ENCODE results near the gene COL18A1. TPM values are rescaled to one million over a fixed set of nuclear protein-coding genes. Genes with fewer than 3 reads are reported as not detected.

The COL18A1 gene
- total RNA-seq, 1 donor from 2014 or later, result 61.1 TPM

- peaks cover 3% of the 10 kb centered on the region for H3K4me1 Mint-ChIP-seq (ENCODE audit: unreplicated experiment)
- no peak for DNase-seq (ENCODE audit: low spot score)
- H3K27ac Mint-ChIP-seq (ENCODE audit: unreplicated experiment), result no peak overlapping the region
- H3K27me3 Mint-ChIP-seq (ENCODE audit: unreplicated experiment), result peaks cover 6% of the 10 kb centered on the region
- no peaks in the 10 kb centered on the region for H3K36me3 Mint-ChIP-seq (ENCODE audit: low read depth, unreplicated experiment)
- no peak for TF ChIP-seq CTCF (IDR thresholded peaks at IDR 0.05; ENCODE audit: unreplicated experiment)
- H3K9me3 Mint-ChIP-seq (ENCODE audit: unreplicated experiment), result no peaks in the 10 kb centered on the region
- no peak overlapping the region for H3K4me3 Mint-ChIP-seq (ENCODE audit: unreplicated experiment)
Measured at GRCh38 chr21:45386336-45386727, 18.6 kb upstream of the COL18A1 start.

GRCh38 chr21:45386728-45387371 is 18.1 kb upstream of the COL18A1 start:
- peaks cover 3% of the 10 kb centered on the region for H3K4me1 Mint-ChIP-seq (ENCODE audit: unreplicated experiment)
- H3K27ac Mint-ChIP-seq (ENCODE audit: unreplicated experiment), result no peak overlapping the region
- H3K4me3 Mint-ChIP-seq (ENCODE audit: unreplicated experiment), result no peak overlapping the region
- no peaks in the 10 kb centered on the region for H3K36me3 Mint-ChIP-seq (ENCODE audit: low read depth, unreplicated experiment)
- DNase-seq (ENCODE audit: low spot score), result peak; percentile 47
- no peaks in the 10 kb centered on the region for H3K9me3 Mint-ChIP-seq (ENCODE audit: unreplicated experiment)
- H3K27me3 Mint-ChIP-seq (ENCODE audit: unreplicated experiment), result peaks cover 6% of the 10 kb centered on the region
- no peak for TF ChIP-seq CTCF (IDR thresholded peaks at IDR 0.05; ENCODE audit: unreplicated experiment)

GRCh38 chr21:45387506-45387905 is 17.5 kb upstream of the COL18A1 start:
- no peak overlapping the region for H3K4me3 Mint-ChIP-seq (ENCODE audit: unreplicated experiment)
- no peaks in the 10 kb centered on the region for H3K9me3 Mint-ChIP-seq (ENCODE audit: unreplicated experiment)
- peaks cover 7% of the 10 kb centered on the region for H3K4me1 Mint-ChIP-seq (ENCODE audit: unreplicated experiment)
- H3K27ac Mint-ChIP-seq (ENCODE audit: unreplicated experiment), result no peak overlapping the region
- H3K27me3 Mint-ChIP-seq (ENCODE audit: unreplicated experiment), result peaks cover 10% of the 10 kb centered on the region
- no peak for TF ChIP-seq CTCF (IDR thresholded peaks at IDR 0.05; ENCODE audit: unreplicated experiment)
- no peaks in the 10 kb centered on the region for H3K36me3 Mint-ChIP-seq (ENCODE audit: low read depth, unreplicated experiment)
- no peak for DNase-seq (ENCODE audit: low spot score)

GRCh38 chr21:45388011-45388521 is 16.9 kb upstream of the COL18A1 start:
- no peak overlapping the region for H3K4me3 Mint-ChIP-seq (ENCODE audit: unreplicated experiment)
- peaks cover 8% of the 10 kb centered on the region for H3K27me3 Mint-ChIP-seq (ENCODE audit: unreplicated experiment)
- H3K36me3 Mint-ChIP-seq (ENCODE audit: low read depth, unreplicated experiment), result no peaks in the 10 kb centered on the region
- H3K9me3 Mint-ChIP-seq (ENCODE audit: unreplicated experiment), result no peaks in the 10 kb centered on the region
- TF ChIP-seq CTCF (IDR thresholded peaks at IDR 0.05; ENCODE audit: unreplicated experiment), result no peak
- DNase-seq (ENCODE audit: low spot score), result no peak
- H3K27ac Mint-ChIP-seq (ENCODE audit: unreplicated experiment), result no peak overlapping the region
- peaks cover 7% of the 10 kb centered on the region for H3K4me1 Mint-ChIP-seq (ENCODE audit: unreplicated experiment)

GRCh38 chr21:45388611-45389296 is 16.2 kb upstream of the COL18A1 start:
- Mint-ChIP-seq H3K4me1 (ENCODE audit: unreplicated experiment) (peaks cover 7% of the 10 kb centered on the region), H3K27ac (ENCODE audit: unreplicated experiment) (no peak overlapping the region)

More at GRCh38 chr21:45388611-45389296, 16.2 kb upstream of the COL18A1 start:
- Mint-ChIP-seq H3K36me3 (ENCODE audit: low read depth, unreplicated experiment) (no peaks in the 10 kb centered on the region), H3K9me3 (ENCODE audit: unreplicated experiment) (no peaks in the 10 kb centered on the region), H3K27me3 (ENCODE audit: unreplicated experiment) (peaks cover 8% of the 10 kb centered on the region), H3K4me3 (ENCODE audit: unreplicated experiment) (no peak overlapping the region)
- DNase-seq (ENCODE audit: low spot score), result no peak
- TF ChIP-seq CTCF (IDR thresholded peaks at IDR 0.05; ENCODE audit: unreplicated experiment), result no peak

All from endothelial cell (in vitro differentiated cells).